Measurements from ENCODE around the gene ZNF418. TPM values are rescaled to one million over a fixed set of nuclear protein-coding genes. Genes with fewer than 3 reads are reported as not detected.

Gene ZNF418
- polyA plus RNA-seq, 1 of the 3 experiments (the other 2 are of a cell fraction): 0.07 TPM

GRCh38 chr19:57905258-57905657, 29.9 kb downstream of the ZNF418 start:
- WGBS (ENCODE audit: low lambda C conversion rate): 95% methylated on average over 6 of the region's 6 CpGs
- TF ChIP-seq MXI1 (IDR thresholded peaks at IDR 0.05; ENCODE audit: low read depth, low read length): no peak
- no peak for TF ChIP-seq FOXJ3 (CRISPR knock-in tag; IDR thresholded peaks at IDR 0.05)
- no peak for TF ChIP-seq JUND (IDR thresholded peaks at IDR 0.05)
- TF ChIP-seq YY1 (IDR thresholded peaks at IDR 0.05; ENCODE audit: low read depth): no peak
- TF ChIP-seq GATA2 (CRISPR knock-in tag; IDR thresholded peaks at IDR 0.05): no peak
- no peak for TF ChIP-seq CHD2 (IDR thresholded peaks at IDR 0.05; ENCODE audit: low read length, partially characterized antibody)
- no peak for TF ChIP-seq EP300 (IDR thresholded peaks at IDR 0.05; ENCODE audit: borderline replicate concordance in 1 of 2, low read depth in 1 of 2, low read length in 1 of 2)
- no peak for TF ChIP-seq ZBTB33 (IDR thresholded peaks at IDR 0.05; ENCODE audit: borderline replicate concordance, low read depth)
- TF ChIP-seq TEAD4 (IDR thresholded peaks at IDR 0.05; ENCODE audit: borderline replicate concordance, insufficient read depth): no peak
- TF ChIP-seq CTCF (IDR thresholded peaks at IDR 0.05): no peak
- Histone ChIP-seq H3K9me2 (no peaks in the 10 kb centered on the region), H2AFZ (ENCODE audit: low read depth) (no peak overlapping the region), H3K4me3 (ENCODE audit: low read depth in 2 of 2, low read length in 1 of 2) (no peak overlapping the region), H3K4me2 (no peak overlapping the region), H3K27me3 (ENCODE audit: insufficient read depth) (no peaks in the 10 kb centered on the region), H3F3A (replicated peaks; ENCODE audit: insufficient read depth) (no peaks in the 10 kb centered on the region), H3K9me3 (0 out of 2 replicates have a peak, but pooled peaks cover 6% of the 10 kb centered on the region), H3K79me2 (ENCODE audit: insufficient read depth) (peaks cover 3% of the 10 kb centered on the region; the same call in 1 of the 2 replicates), H4K20me1 (ENCODE audit: insufficient read depth) (no peaks in the 10 kb centered on the region), H3K9ac (no peak overlapping the region), H3K27ac (ENCODE audit: low read depth in 2 of 2, low read length in 1 of 2) (no peak overlapping the region), H3K36me3 (replicated peaks in 1 of 2; ENCODE audit: control insufficient read depth in 1 of 2, insufficient read depth in 2 of 2, low read length in 1 of 2) (peaks cover 6 to 30% of the 10 kb centered on the region in 2 experiments), H3K4me1 (ENCODE audit: control insufficient read depth in 1 of 2, insufficient read depth in 2 of 2, low read depth in 1 of 2, low read length in 1 of 2) (no peaks in the 10 kb centered on the region)
- CTCF ChIA-PET: no interaction called here
- DNase-seq: no peak
- POLR2A ChIA-PET: no interaction called here

- Histone ChIP-seq H3F3A (replicated peaks; ENCODE audit: insufficient read depth) (no peaks in the 10 kb centered on the region), H3K9ac (no peak overlapping the region), H3K4me3 (ENCODE audit: low read depth in 2 of 2, low read length in 1 of 2) (no peak overlapping the region), H3K27ac (ENCODE audit: low read depth in 2 of 2, low read length in 1 of 2) (no peak overlapping the region), H3K9me2 (no peaks in the 10 kb centered on the region), H2AFZ (ENCODE audit: low read depth) (no peak overlapping the region), H3K9me3 (0 out of 2 replicates have a peak, but pooled peaks cover 6% of the 10 kb centered on the region), H3K27me3 (ENCODE audit: insufficient read depth) (no peaks in the 10 kb centered on the region), H3K36me3 (replicated peaks in 1 of 2; ENCODE audit: control insufficient read depth in 1 of 2, insufficient read depth in 2 of 2, low read length in 1 of 2) (peaks cover 6 to 26% of the 10 kb centered on the region in 2 experiments), H3K79me2 (ENCODE audit: insufficient read depth) (peaks cover 3% of the 10 kb centered on the region; the same call in 1 of the 2 replicates), H4K20me1 (ENCODE audit: insufficient read depth) (no peaks in the 10 kb centered on the region), H3K4me1 (ENCODE audit: control insufficient read depth in 1 of 2, insufficient read depth in 2 of 2, low read depth in 1 of 2, low read length in 1 of 2) (no peaks in the 10 kb centered on the region), H3K4me2 (no peak overlapping the region)
- DNase-seq: no peak
- POLR2A ChIA-PET: no interaction called here
- WGBS (ENCODE audit: low lambda C conversion rate): 68% methylated on average over 6 of the region's 7 CpGs
- CTCF ChIA-PET: interaction anchor here (1.2 kb wide), 1 partner anchor 16 kb away, joined by 3 read pairs; no protein-coding TSS in a partner anchor
- TF ChIP-seq USF1 (IDR thresholded peaks at IDR 0.05; ENCODE audit: borderline replicate concordance, low read depth) (no peak), MEF2A (IDR thresholded peaks at IDR 0.05; ENCODE audit: borderline replicate concordance, low read depth) (no peak), IRF3 (IDR thresholded peaks at IDR 0.05; ENCODE audit: low read depth, low read length) (no peak), NFIC (IDR thresholded peaks at IDR 0.05; ENCODE audit: borderline replicate concordance) (no peak), SIN3A (IDR thresholded peaks at IDR 0.05; ENCODE audit: borderline replicate concordance, low read depth, low read length) (no peak), RFX5 (IDR thresholded peaks at IDR 0.05; ENCODE audit: low read length) (no peak), USF2 (IDR thresholded peaks at IDR 0.05; ENCODE audit: borderline replicate concordance, low read depth, low read length) (no peak), YY1 (IDR thresholded peaks at IDR 0.05; ENCODE audit: low read depth) (no peak), RCOR1 (IDR thresholded peaks at IDR 0.05; ENCODE audit: low read length) (no peak), FOXM1 (IDR thresholded peaks at IDR 0.05; ENCODE audit: low read depth) (no peak), MXI1 (IDR thresholded peaks at IDR 0.05; ENCODE audit: low read depth, low read length) (no peak), JUND (IDR thresholded peaks at IDR 0.05) (no peak), EP300 (IDR thresholded peaks at IDR 0.05; ENCODE audit: borderline replicate concordance in 1 of 2, low read depth in 1 of 2, low read length in 1 of 2) (no peak), RXRA (IDR thresholded peaks at IDR 0.05; ENCODE audit: borderline replicate concordance, low read depth) (no peak), TEAD4 (IDR thresholded peaks at IDR 0.05; ENCODE audit: borderline replicate concordance, insufficient read depth) (no peak), GATA2 (CRISPR knock-in tag; IDR thresholded peaks at IDR 0.05) (no peak), GABPA (IDR thresholded peaks at IDR 0.05; ENCODE audit: low read depth) (no peak)
Observed at GRCh38 chr19:57903618-57904184, 31.5 kb downstream of the ZNF418 start.
